GM18505 (cell line): ENCODE data around the gene BLOC1S5.

ENCODE experiments used
- ATAC-seq: cut with Tn5 transposase; IDR thresholded peaks from one replicate; pipeline ENCODE4 v1.9.1; 2021; ENCODE audit not compliant: unreplicated experiment
- POLR2A ChIP-seq: IDR thresholded peaks from 4 replicates; pipeline ENCODE4 v1.6.1; 2011; ENCODE audit warnings: borderline replicate concordance; ENCODE audit not compliant: insufficient read depth, insufficient read length; ENCODE audit errors: extremely low read depth

BLOC1S5 gene

GRCh38 chr6:7976485-7977056 is 87.6 kb downstream of the BLOC1S5 start:
- TF ChIP-seq POLR2A: no peak
- ATAC-seq: no peak

DNA sequence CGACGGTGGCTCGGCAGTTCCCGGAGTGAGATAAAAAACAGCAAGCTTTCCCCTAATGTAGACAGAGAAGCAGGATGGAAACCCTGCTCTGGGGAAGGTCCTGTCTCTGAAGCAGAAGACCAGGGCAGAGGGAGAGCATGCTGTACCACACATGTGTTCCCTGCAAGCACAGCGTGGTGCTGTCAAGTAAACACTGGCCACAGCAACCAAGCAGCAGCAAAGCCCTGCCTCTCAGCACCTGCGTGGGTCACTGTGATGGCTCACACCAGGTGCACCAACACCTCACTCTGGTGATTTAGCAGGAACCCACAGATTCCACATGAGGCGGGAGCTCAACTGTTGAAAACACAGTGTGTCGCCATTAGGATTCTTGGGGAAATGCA is 88.4 kb downstream of the BLOC1S5 start:
- peak; percentile 49 for ATAC-seq
- no peak for TF ChIP-seq POLR2A

DNA sequence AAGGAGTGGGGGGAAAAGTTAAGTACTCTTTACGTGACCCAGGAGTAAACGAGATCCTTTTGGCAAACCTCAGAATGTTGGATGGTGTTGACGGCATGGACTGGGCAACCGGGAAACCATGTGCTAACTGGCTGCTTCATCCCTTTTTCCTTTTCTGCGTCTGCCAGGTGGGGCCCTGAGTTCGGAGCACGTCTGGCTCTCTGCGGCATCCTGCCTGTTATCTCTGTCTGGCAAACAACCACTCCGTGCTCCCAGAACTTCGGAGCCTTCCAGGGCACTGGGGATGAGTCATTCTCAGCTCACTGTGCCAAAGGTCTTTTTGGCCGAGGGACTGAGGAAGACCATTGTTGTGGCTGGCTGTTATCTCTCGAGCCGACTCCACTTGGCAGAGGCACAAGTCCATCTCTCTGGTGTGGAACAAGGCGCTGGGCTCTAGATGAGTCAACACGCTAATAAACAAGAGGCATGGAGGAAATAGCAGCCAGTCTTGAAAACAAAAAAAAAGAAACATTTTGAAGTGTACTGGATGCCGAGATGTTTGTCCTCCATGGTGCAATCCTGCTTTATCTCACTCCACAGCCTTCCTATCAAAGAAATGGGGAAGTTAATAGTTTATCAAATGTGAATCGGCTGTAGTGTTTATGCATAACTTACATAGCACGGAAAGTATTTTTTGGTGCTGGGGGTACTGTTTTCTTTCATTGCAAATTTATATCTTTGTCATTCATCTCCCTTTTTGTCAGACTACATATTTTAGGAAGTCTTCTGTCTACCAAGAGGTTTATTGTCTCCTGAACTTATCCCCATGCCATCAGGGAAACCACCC is 89.0 kb downstream of the BLOC1S5 start:
- ATAC-seq: no peak

GRCh38 chr6:7974565-7974937 is 89.6 kb downstream of the BLOC1S5 start:
- TF ChIP-seq POLR2A: no peak
- ATAC-seq: no peak

More for the DNA sequence above, 89.0 kb downstream of the BLOC1S5 start:
- TF ChIP-seq POLR2A: no peak

DNA sequence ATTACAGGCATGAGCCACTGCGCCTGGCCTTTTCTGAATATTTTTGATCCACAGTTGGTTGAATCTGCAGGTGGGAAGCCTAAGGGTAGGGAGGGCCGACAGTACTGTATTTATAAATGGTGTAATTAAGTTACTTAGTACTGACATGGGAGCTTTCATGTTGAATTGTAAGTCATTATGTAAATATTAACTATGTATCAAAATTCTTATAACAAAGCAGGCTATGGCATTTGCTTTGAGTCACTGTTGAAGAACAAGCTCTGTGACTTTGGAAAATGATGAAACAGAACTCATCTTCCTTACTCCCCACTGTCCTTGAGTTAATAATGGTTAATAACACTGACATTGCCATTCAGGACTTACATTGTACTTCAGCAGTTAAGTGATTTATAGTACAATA is 90.6 kb downstream of the BLOC1S5 start:
- ATAC-seq: no peak
- TF ChIP-seq POLR2A: no peak

- ATAC-seq: no peak
Measured at GRCh38 chr6:7971499-7971898, 92.7 kb downstream of the BLOC1S5 start.

DNA sequence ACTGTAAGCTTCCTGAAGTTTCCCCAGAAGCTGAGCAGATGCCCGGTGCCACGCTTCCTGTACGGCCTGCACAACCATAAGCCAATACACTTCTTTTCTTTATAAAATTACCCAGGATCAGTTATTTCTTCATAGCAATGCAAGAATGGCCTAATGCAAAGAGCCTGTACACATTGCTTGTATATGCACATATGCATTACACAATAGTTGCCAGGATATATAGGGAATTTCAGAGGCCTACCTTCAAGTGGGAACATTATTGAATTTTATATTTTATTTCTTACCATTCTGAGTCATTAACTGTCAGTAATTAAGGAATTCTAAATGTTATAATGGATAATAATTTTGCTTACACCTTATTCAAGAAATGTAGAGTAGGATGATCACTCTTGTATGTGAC is 93.6 kb downstream of the BLOC1S5 start:
- no peak for TF ChIP-seq POLR2A
- no peak for ATAC-seq

More at GRCh38 chr6:7971499-7971898, 92.7 kb downstream of the BLOC1S5 start:
- no peak for TF ChIP-seq POLR2A
